Esophagus squamous epithelium (tissue), 4 donors: ENCODE data around the gene NUDT22.

ENCODE experiments used
- POLR2A ChIP-seq, 4 donors: fragments of 450-650 bp; IDR thresholded peaks; one replicate each; pipeline ENCODE4 v1.6.1; 2017; ENCODE audit warnings: antibody characterized with exemption in 4 of 4, mild to moderate bottlenecking in 4 of 4, moderate library complexity in 3 of 4
- TF ChIP-seq, protein P1 (sequence below), 6 experiments: fragments of 450-650 bp in 4 of 6; fragments of 200-600 bp in 2 of 6; sonication (generic) in 2 of 6; IDR thresholded peaks; one replicate each; pipeline ENCODE4 v1.5.1; 2016 to 2019; ENCODE audit warnings: antibody characterized with exemption in 6 of 6, mild to moderate bottlenecking in 4 of 6, moderate library complexity in 4 of 6

DNA sequence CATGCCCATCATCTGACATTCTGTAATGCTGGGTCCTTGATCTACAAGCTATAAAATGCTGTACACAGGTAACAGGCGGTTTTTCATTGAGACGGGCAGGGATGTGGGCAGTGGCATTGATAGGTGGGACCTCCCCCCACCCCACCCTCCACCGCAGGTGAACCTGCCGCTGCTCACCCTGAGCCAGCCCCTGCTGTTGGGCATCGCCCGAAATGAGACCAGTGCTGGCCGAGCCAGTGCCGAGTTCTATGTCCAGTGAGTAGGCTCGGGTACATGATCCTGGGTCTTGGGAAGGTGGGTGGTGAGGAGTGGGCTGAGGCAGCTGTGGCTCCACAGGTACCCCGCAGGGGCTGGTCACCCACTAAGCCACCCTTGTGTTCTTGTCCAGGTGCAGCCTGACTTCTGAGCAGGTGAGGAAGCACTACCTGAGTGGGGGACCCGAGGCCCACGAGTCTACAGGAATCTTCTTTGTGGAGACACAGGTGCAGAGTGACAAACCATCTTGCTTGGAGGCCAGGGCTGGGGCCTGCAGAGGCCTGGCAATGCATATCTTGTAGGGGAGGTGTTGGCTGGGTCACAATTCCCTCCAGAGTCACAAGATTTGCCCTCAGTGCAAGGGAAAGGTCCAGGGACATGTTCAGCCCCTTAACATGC, 3.1 kb downstream of the NUDT22 start:
- TF ChIP-seq, protein P1, sequence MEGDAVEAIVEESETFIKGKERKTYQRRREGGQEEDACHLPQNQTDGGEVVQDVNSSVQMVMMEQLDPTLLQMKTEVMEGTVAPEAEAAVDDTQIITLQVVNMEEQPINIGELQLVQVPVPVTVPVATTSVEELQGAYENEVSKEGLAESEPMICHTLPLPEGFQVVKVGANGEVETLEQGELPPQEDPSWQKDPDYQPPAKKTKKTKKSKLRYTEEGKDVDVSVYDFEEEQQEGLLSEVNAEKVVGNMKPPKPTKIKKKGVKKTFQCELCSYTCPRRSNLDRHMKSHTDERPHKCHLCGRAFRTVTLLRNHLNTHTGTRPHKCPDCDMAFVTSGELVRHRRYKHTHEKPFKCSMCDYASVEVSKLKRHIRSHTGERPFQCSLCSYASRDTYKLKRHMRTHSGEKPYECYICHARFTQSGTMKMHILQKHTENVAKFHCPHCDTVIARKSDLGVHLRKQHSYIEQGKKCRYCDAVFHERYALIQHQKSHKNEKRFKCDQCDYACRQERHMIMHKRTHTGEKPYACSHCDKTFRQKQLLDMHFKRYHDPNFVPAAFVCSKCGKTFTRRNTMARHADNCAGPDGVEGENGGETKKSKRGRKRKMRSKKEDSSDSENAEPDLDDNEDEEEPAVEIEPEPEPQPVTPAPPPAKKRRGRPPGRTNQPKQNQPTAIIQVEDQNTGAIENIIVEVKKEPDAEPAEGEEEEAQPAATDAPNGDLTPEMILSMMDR (IDR thresholded peaks at IDR 0.05): no peak
- TF ChIP-seq POLR2A (IDR thresholded peaks at IDR 0.05): no peak
